ENCODE results near the gene NTM.

GRCh38 chr11:131654849-131655248 lies 284.4 kb downstream of the NTM start:
- TF ChIP-seq, protein P1, sequence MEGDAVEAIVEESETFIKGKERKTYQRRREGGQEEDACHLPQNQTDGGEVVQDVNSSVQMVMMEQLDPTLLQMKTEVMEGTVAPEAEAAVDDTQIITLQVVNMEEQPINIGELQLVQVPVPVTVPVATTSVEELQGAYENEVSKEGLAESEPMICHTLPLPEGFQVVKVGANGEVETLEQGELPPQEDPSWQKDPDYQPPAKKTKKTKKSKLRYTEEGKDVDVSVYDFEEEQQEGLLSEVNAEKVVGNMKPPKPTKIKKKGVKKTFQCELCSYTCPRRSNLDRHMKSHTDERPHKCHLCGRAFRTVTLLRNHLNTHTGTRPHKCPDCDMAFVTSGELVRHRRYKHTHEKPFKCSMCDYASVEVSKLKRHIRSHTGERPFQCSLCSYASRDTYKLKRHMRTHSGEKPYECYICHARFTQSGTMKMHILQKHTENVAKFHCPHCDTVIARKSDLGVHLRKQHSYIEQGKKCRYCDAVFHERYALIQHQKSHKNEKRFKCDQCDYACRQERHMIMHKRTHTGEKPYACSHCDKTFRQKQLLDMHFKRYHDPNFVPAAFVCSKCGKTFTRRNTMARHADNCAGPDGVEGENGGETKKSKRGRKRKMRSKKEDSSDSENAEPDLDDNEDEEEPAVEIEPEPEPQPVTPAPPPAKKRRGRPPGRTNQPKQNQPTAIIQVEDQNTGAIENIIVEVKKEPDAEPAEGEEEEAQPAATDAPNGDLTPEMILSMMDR (IDR thresholded peaks at IDR 0.05; ENCODE audit: extremely low read depth in 1 of 2, insufficient read depth in 1 of 2, low read depth in 1 of 2, low read length in 2 of 2), result no peak
- TF ChIP-seq, protein P2, sequence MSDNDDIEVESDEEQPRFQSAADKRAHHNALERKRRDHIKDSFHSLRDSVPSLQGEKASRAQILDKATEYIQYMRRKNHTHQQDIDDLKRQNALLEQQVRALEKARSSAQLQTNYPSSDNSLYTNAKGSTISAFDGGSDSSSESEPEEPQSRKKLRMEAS (IDR thresholded peaks at IDR 0.05; ENCODE audit: insufficient read depth, insufficient read length), result no peak
- no peak for TF ChIP-seq EZH2 (IDR thresholded peaks at IDR 0.05; ENCODE audit: borderline replicate concordance, low read depth, low read length, severe bottlenecking)
- no peak for TF ChIP-seq POLR2A (IDR thresholded peaks at IDR 0.05; ENCODE audit: low read depth, low read length)

Measured in endothelial cell of umbilical vein (primary cell).